ENCODE measurements around the gene FBXL17.

GRCh38 chr5:108260858-108261170 lies 121.1 kb downstream of the FBXL17 start:
- TF ChIP-seq CTCF (conservative IDR thresholded peaks at IDR 0.05; ENCODE audit: low read depth, low read length) (no peak; the same call in 1 of the 2 replicates), EZH2 (IDR thresholded peaks at IDR 0.05; ENCODE audit: low read length, unreplicated experiment) (no peak)
